ENCODE data around the gene FBXW7. TPM values are rescaled to one million over a fixed set of nuclear protein-coding genes. Genes with fewer than 3 reads are reported as not detected.

Gene FBXW7
- total and polyA plus RNA-seq, 2 of the 8 experiments (the other 6 are each of a cell fraction or from before 2014, with no cell fraction given): 6.0 to 26.7 TPM

DNA sequence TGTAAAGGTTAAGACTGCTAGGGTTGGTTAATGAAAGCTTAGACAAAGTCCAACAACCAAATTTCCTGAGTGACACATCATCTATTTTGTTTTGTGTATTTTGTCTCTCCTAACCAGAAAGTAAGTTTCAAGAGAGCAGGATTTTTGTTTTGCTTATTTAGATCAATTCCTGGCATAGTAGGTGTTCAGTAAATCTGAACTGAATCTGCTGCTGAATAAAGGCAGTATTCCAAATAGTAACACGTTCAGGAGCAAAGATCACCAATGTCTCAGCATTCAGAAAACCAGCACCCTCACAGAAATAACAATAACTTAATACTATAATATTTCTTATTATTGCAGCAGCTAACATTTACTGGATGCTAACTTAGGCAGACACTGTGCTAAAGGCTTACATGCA, 12.2 kb downstream of the FBXW7 start:
- no peak overlapping the region for H4K5ac ChIP-seq (ENCODE audit: insufficient read length, low read depth, low read length)
- no peaks in the 10 kb centered on the region for H3K9me3 ChIP-seq (ENCODE audit: insufficient read depth in 2 of 2, low read depth in 1 of 2, low read length in 1 of 2)
- H3K79me1 ChIP-seq (ENCODE audit: low read depth, low read length): no peaks in the 10 kb centered on the region
- no peak overlapping the region for H2BK120ac ChIP-seq (replicated peaks; ENCODE audit: low read depth, low read length)
- no peak overlapping the region for H3K27ac ChIP-seq (ENCODE audit: low read depth, low read length)
- H3K79me2 ChIP-seq (ENCODE audit: control insufficient read depth in 1 of 2, insufficient read depth in 2 of 2, low read length in 2 of 2): peaks cover 0 to 91% of the 10 kb centered on the region in 2 experiments; a peak in 2 of 4 replicates
- DNase-seq (ENCODE audit: low read depth in 1 of 2, low spot score in 2 of 2) (no peak), FAIRE-seq (no peak)
- no peak overlapping the region for H3K4ac ChIP-seq (replicated peaks; ENCODE audit: insufficient read length, low read depth, low read length)
- H3K36me3 ChIP-seq (ENCODE audit: control insufficient read depth in 2 of 4, insufficient read depth in 4 of 4, low read length in 3 of 4): no peaks in the 10 kb centered on the region
- POLR2A ChIA-PET (ENCODE audit: partially characterized antibody): interaction anchor here (5.5 kb wide), 1 partner anchor 12 kb away, joined by 28 read pairs; the partner anchor contains the start of gene FBXW7
- no peak overlapping the region for H2AFZ ChIP-seq (ENCODE audit: low read length)
- no peak overlapping the region for H3K4me2 ChIP-seq (ENCODE audit: insufficient read depth in 1 of 2, low read depth in 2 of 2, low read length in 2 of 2)
- H3K4me1 ChIP-seq (replicated peaks in 1 of 4; ENCODE audit: control insufficient read depth in 3 of 4, insufficient read depth in 4 of 4, low read length in 3 of 4): no peaks in the 10 kb centered on the region; a peak in 1 of 7 replicates
- H2AK5ac ChIP-seq (ENCODE audit: low read depth, low read length): no peak overlapping the region
- peaks cover 0 to 4% of the 10 kb centered on the region in 2 experiments for H4K20me1 ChIP-seq (replicated peaks in 1 of 2; ENCODE audit: control insufficient read depth in 1 of 2, insufficient read depth in 2 of 2, low read length in 2 of 2)
- H2BK15ac ChIP-seq (ENCODE audit: low read length): no peak overlapping the region
- 84% methylated on average over 1 of the region's 1 CpG; no CpG with 5 or more reads in 1 of the 2 experiments for WGBS, 2 experiments (ENCODE audit: extremely low coverage in 1 of 2, insufficient coverage in 1 of 2, insufficient read length in 1 of 2, insufficient replicate concordance in 2 of 2, low coverage in 1 of 2, low lambda C conversion rate in 2 of 2, missing lambda C conversion rate in 1 of 2)
- no peak overlapping the region for H3K9ac ChIP-seq (replicated peaks in 1 of 4; ENCODE audit: extremely low read depth in 1 of 4, low read depth in 3 of 4, low read length in 3 of 4)
- H2BK20ac ChIP-seq (ENCODE audit: low read length): no peak overlapping the region
- no peak overlapping the region for H2BK12ac ChIP-seq (ENCODE audit: low read depth, low read length)
- H3K23ac ChIP-seq (ENCODE audit: insufficient read length): no peak overlapping the region
- no peaks in the 10 kb centered on the region for H3K27me3 ChIP-seq (replicated peaks in 1 of 4; ENCODE audit: control insufficient read depth in 3 of 4, extremely low read depth in 1 of 4, insufficient read depth in 3 of 4, low read length in 3 of 4)
- no peak overlapping the region for H3K18ac ChIP-seq (ENCODE audit: extremely low read depth, low read length)
- no peak overlapping the region for H4K91ac ChIP-seq (replicated peaks; ENCODE audit: insufficient read length, low read length)
- CTCF ChIA-PET (ENCODE audit: partially characterized antibody): interaction anchor here (1.6 to 2.6 kb wide), 3 partner anchors 9 to 22 kb away, joined by 6 to 12 read pairs (median 11); partner anchors contain the start of gene FBXW7
- H3K23me2 ChIP-seq (ENCODE audit: low read depth, low read length): no peaks in the 10 kb centered on the region
- no peak overlapping the region for H4K8ac ChIP-seq (ENCODE audit: extremely low read depth, insufficient read depth, low read length)
- TF ChIP-seq EP300 (IDR thresholded peaks at IDR 0.05; ENCODE audit: borderline replicate concordance in 1 of 2, low read depth in 2 of 2, low read length in 2 of 2) (no peak), HDAC2 (IDR thresholded peaks at IDR 0.05; ENCODE audit: borderline replicate concordance in 1 of 2, low read depth in 2 of 2, low read length in 2 of 2) (no peak)
- no peak overlapping the region for H3K14ac ChIP-seq (ENCODE audit: insufficient read length)
- H3K4me3 ChIP-seq (ENCODE audit: extremely low read depth in 1 of 4, insufficient read depth in 2 of 4, low read depth in 3 of 4, low read length in 4 of 4): no peak overlapping the region
- no peak overlapping the region for H3K56ac ChIP-seq (replicated peaks; ENCODE audit: insufficient read length, low read depth, low read length)
- no peak overlapping the region for H2BK5ac ChIP-seq (ENCODE audit: low read depth, low read length)
